HL-60 (cell line): ENCODE data around the gene WNT7B.

Experiments
- DNase-seq, 2 experiments: peaks; one replicate each; pipeline ENCODE4 v3.0.0-alpha.2; 2010 to 2020; ENCODE audit warnings: low read depth in 1 of 2, low spot score in 1 of 2
- H3K27ac ChIP-seq: fragments of 250-450 bp; sonication (Bioruptor Pico); replicated peaks from 2 replicates; pipeline ENCODE4 v1.5.1; 2020; ENCODE audit warnings: mild to moderate bottlenecking, moderate library complexity
- H3K27me3 ChIP-seq: fragments of 250-450 bp; sonication (Bioruptor Pico); 2 replicates; pipeline ENCODE4 v1.5.1; 2021; ENCODE audit warnings: mild to moderate bottlenecking, moderate library complexity; ENCODE audit not compliant: insufficient read depth, poor library complexity, severe bottlenecking
- H3K4me3 ChIP-seq: replicated peaks from 2 replicates; pipeline ENCODE4 v1.5.1; 2011; ENCODE audit warnings: mild to moderate bottlenecking, control low read depth, low read length; ENCODE audit not compliant: insufficient read depth
- CTCF ChIP-seq: IDR thresholded peaks from one replicate; pipeline ENCODE4 v1.5.1; 2011; ENCODE audit warnings: low read length, control low read depth, inconsistent platforms; ENCODE audit not compliant: insufficient read depth
- GABPA ChIP-seq: IDR thresholded peaks from 2 replicates; pipeline ENCODE4 v1.6.1; 2012; ENCODE audit warnings: low read depth
- POLR2AphosphoS5 ChIP-seq: IDR thresholded peaks from 2 replicates; pipeline ENCODE4 v1.6.1; 2012; ENCODE audit warnings: low read depth
- SPI1 ChIP-seq: IDR thresholded peaks from 2 replicates; pipeline ENCODE4 v1.6.1; 2012; ENCODE audit warnings: low read depth, mild to moderate bottlenecking, borderline replicate concordance
- TF ChIP-seq, protein P1 (sequence below): IDR thresholded peaks from 2 replicates; pipeline ENCODE4 v1.6.1; 2012; ENCODE audit warnings: low read depth; ENCODE audit not compliant: insufficient replicate concordance

WNT7B gene

GRCh38 chr22:45993143-45993692 lies 16.3 kb upstream of the WNT7B start:
- Histone ChIP-seq H3K27me3 (no peaks in the 10 kb centered on the region), H3K4me3 (no peak overlapping the region), H3K27ac (no peak overlapping the region)
- DNase-seq: no peak
- TF ChIP-seq POLR2AphosphoS5: no peak
- TF ChIP-seq, protein P1, sequence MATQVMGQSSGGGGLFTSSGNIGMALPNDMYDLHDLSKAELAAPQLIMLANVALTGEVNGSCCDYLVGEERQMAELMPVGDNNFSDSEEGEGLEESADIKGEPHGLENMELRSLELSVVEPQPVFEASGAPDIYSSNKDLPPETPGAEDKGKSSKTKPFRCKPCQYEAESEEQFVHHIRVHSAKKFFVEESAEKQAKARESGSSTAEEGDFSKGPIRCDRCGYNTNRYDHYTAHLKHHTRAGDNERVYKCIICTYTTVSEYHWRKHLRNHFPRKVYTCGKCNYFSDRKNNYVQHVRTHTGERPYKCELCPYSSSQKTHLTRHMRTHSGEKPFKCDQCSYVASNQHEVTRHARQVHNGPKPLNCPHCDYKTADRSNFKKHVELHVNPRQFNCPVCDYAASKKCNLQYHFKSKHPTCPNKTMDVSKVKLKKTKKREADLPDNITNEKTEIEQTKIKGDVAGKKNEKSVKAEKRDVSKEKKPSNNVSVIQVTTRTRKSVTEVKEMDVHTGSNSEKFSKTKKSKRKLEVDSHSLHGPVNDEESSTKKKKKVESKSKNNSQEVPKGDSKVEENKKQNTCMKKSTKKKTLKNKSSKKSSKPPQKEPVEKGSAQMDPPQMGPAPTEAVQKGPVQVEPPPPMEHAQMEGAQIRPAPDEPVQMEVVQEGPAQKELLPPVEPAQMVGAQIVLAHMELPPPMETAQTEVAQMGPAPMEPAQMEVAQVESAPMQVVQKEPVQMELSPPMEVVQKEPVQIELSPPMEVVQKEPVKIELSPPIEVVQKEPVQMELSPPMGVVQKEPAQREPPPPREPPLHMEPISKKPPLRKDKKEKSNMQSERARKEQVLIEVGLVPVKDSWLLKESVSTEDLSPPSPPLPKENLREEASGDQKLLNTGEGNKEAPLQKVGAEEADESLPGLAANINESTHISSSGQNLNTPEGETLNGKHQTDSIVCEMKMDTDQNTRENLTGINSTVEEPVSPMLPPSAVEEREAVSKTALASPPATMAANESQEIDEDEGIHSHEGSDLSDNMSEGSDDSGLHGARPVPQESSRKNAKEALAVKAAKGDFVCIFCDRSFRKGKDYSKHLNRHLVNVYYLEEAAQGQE: no peak
- TF ChIP-seq GABPA: no peak
- no peak for TF ChIP-seq SPI1
- TF ChIP-seq CTCF: no peak

GRCh38 chr22:45992737-45993136 lies 15.8 kb upstream of the WNT7B start:
- TF ChIP-seq, protein P1: no peak
- TF ChIP-seq GABPA (no peak), CTCF (no peak), POLR2AphosphoS5 (no peak), SPI1 (no peak)
- Histone ChIP-seq H3K4me3 (no peak overlapping the region), H3K27ac (no peak overlapping the region), H3K27me3 (no peaks in the 10 kb centered on the region)
- DNase-seq: no peak

DNA sequence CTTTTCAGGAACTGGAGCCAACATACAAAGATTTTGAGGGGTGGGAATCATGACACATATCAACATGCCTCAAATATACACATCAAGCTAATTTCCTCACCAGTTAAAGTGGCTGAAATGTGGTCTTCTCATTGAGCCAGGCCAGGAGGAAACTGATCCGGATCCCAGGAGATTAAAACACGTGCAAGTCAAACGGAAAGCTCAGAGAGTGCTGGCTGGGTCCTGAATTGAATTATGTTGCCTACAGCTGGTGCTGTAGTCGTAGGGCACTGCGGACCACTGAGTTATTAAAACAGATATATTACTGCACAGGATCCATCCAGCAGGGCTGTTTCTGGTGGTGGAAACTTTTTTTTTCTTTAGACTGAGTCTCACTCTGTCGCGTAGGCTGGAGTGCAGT lies 14.1 kb upstream of the WNT7B start:
- Histone ChIP-seq H3K27me3 (no peaks in the 10 kb centered on the region), H3K27ac (no peak overlapping the region), H3K4me3 (no peak overlapping the region)
- no peak for DNase-seq
- TF ChIP-seq CTCF (no peak), GABPA (no peak), SPI1 (no peak), POLR2AphosphoS5 (no peak)

DNA sequence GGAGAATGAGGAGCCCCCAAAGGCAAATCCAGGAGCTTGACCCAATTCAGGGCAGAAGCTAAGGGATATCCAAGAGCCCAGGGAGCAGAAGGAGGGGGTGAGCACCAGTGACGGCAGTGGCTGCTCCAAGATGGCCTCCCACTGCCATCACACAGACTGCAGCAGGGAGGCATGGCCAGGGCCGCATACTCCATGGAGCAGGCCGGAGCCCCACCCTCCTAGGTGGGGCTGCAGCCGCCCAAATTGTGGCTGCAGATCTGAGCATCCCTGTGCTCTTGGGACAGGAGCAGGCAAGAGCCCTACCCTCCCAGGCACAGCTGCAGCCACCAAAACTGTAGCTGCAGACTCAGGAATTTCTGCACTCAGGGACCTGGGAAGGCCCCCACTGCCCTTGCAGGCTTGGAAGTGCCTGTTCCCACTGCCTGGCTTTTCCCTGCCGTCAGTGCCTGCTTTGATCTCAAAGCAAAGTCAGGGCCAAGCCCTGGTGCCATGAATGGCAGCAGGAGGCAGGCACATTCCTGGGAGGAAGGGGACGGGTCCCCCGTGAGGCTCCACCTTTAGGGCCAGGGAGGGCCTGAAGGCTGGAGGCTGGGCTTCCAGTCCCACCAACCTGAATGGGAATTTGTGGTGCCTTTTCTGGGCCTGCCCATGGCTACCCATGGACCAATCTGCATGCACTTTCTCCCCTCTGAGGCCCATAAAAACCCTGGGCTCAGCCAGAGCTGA lies 10.3 kb upstream of the WNT7B start:
- H3K27ac ChIP-seq: no peak overlapping the region
- H3K4me3 ChIP-seq: no peak overlapping the region
- no peaks in the 10 kb centered on the region for H3K27me3 ChIP-seq
- DNase-seq: no peak
- TF ChIP-seq GABPA: no peak
- TF ChIP-seq CTCF: no peak
- TF ChIP-seq, protein P1: no peak
- TF ChIP-seq SPI1: no peak
- no peak for TF ChIP-seq POLR2AphosphoS5
